Measurements from ENCODE around the gene JHY.

JHY gene

GRCh38 chr11:122851366-122851966 is 31.1 kb upstream of the JHY start:
- no peaks in the 10 kb centered on the region for H3K9me3 ChIP-seq (ENCODE audit: insufficient read depth, low read length)
- no peaks in the 10 kb centered on the region for H3K79me2 ChIP-seq (ENCODE audit: low read length)
- H3K9ac ChIP-seq (ENCODE audit: low read length), result peak overlapping the region; percentile 41
- H3K4me3 ChIP-seq (ENCODE audit: low read length), result peak overlapping the region; percentile 75
- TF ChIP-seq EZH2phosphoT487 (IDR thresholded peaks at IDR 0.05; ENCODE audit: low read depth), result no peak
- no peak for TF ChIP-seq CTCF (IDR thresholded peaks at IDR 0.05; ENCODE audit: low read depth, low read length)
- H4K20me1 ChIP-seq (ENCODE audit: insufficient read depth, low read length), result no peaks in the 10 kb centered on the region
- H3K27me3 ChIP-seq (ENCODE audit: low read depth, low read length), result 0 out of 2 replicates have a peak, but pooled peaks cover 11% of the 10 kb centered on the region
- H3K4me1 ChIP-seq (ENCODE audit: low read length), result peaks cover 18% of the 10 kb centered on the region
- H2AFZ ChIP-seq (ENCODE audit: low read depth, low read length), result peak overlapping the region; percentile 85
- H3K27ac ChIP-seq (ENCODE audit: low read length), result no peak overlapping the region
- peak overlapping the region; percentile 84 for H3K4me2 ChIP-seq (ENCODE audit: low read length)
- no peaks in the 10 kb centered on the region for H3K36me3 ChIP-seq (replicated peaks; ENCODE audit: low read depth, low read length)

- H2AFZ ChIP-seq (ENCODE audit: low read depth, low read length), result peak overlapping the region; percentile 85
- H3K9ac ChIP-seq (ENCODE audit: low read length), result peak overlapping the region; percentile 41
- no peaks in the 10 kb centered on the region for H3K36me3 ChIP-seq (replicated peaks; ENCODE audit: low read depth, low read length)
- H3K4me3 ChIP-seq (ENCODE audit: low read length), result peak overlapping the region; percentile 75
- TF ChIP-seq CTCF (IDR thresholded peaks at IDR 0.05; ENCODE audit: low read depth, low read length) (no peak), EZH2phosphoT487 (IDR thresholded peaks at IDR 0.05; ENCODE audit: low read depth) (no peak)
- peak overlapping the region; percentile 84 for H3K4me2 ChIP-seq (ENCODE audit: low read length)
- H4K20me1 ChIP-seq (ENCODE audit: insufficient read depth, low read length), result no peaks in the 10 kb centered on the region
- H3K4me1 ChIP-seq (ENCODE audit: low read length), result peaks cover 23% of the 10 kb centered on the region
- 0 out of 2 replicates have a peak, but pooled peaks cover 7% of the 10 kb centered on the region for H3K27me3 ChIP-seq (ENCODE audit: low read depth, low read length)
- H3K79me2 ChIP-seq (ENCODE audit: low read length), result no peaks in the 10 kb centered on the region
- H3K9me3 ChIP-seq (ENCODE audit: insufficient read depth, low read length), result no peaks in the 10 kb centered on the region
- no peak overlapping the region for H3K27ac ChIP-seq (ENCODE audit: low read length)
These were observed 30.3 kb upstream of the JHY start for GRCh38 chr11:122852074-122852795.

- no peak overlapping the region for H3K27ac ChIP-seq (ENCODE audit: low read length)
- peak overlapping the region; percentile 84 for H3K4me2 ChIP-seq (ENCODE audit: low read length)
- TF ChIP-seq EZH2phosphoT487 (IDR thresholded peaks at IDR 0.05; ENCODE audit: low read depth), result no peak
- H3K9me3 ChIP-seq (ENCODE audit: insufficient read depth, low read length), result no peaks in the 10 kb centered on the region
- H4K20me1 ChIP-seq (ENCODE audit: insufficient read depth, low read length), result no peaks in the 10 kb centered on the region
- peaks cover 23% of the 10 kb centered on the region for H3K4me1 ChIP-seq (ENCODE audit: low read length)
- peaks cover 5% of the 10 kb centered on the region; the same call in 1 of the 2 replicates for H3K27me3 ChIP-seq (ENCODE audit: low read depth, low read length)
- no peaks in the 10 kb centered on the region for H3K36me3 ChIP-seq (replicated peaks; ENCODE audit: low read depth, low read length)
- H3K4me3 ChIP-seq (ENCODE audit: low read length), result peak overlapping the region; percentile 75
- 0 out of 2 replicates have a peak overlapping the region, but pooled peaks have one; percentile 10 for H3K9ac ChIP-seq (ENCODE audit: low read length)
- H3K79me2 ChIP-seq (ENCODE audit: low read length), result no peaks in the 10 kb centered on the region
- peak overlapping the region; percentile 85 for H2AFZ ChIP-seq (ENCODE audit: low read depth, low read length)
These were observed 29.8 kb upstream of the JHY start for GRCh38 chr11:122852796-122853160.

GRCh38 chr11:122853261-122853660 is 29.3 kb upstream of the JHY start:
- Histone ChIP-seq H3K9ac (ENCODE audit: low read length) (no peak overlapping the region), H3K27ac (ENCODE audit: low read length) (no peak overlapping the region), H3K79me2 (ENCODE audit: low read length) (no peaks in the 10 kb centered on the region), H3K4me1 (ENCODE audit: low read length) (peaks cover 23% of the 10 kb centered on the region), H3K9me3 (ENCODE audit: insufficient read depth, low read length) (no peaks in the 10 kb centered on the region), H2AFZ (ENCODE audit: low read depth, low read length) (no peak overlapping the region), H3K27me3 (ENCODE audit: low read depth, low read length) (peaks cover 8% of the 10 kb centered on the region; the same call in 1 of the 2 replicates), H4K20me1 (ENCODE audit: insufficient read depth, low read length) (no peaks in the 10 kb centered on the region), H3K4me2 (ENCODE audit: low read length) (no peak overlapping the region), H3K4me3 (ENCODE audit: low read length) (no peak overlapping the region), H3K36me3 (replicated peaks; ENCODE audit: low read depth, low read length) (no peaks in the 10 kb centered on the region)
- no peak for TF ChIP-seq EZH2phosphoT487 (IDR thresholded peaks at IDR 0.05; ENCODE audit: low read depth)
- TF ChIP-seq CTCF (IDR thresholded peaks at IDR 0.05; ENCODE audit: low read depth, low read length), result no peak
